ENCODE data around the gene RNF181. TPM values are rescaled to one million over a fixed set of nuclear protein-coding genes. Genes with fewer than 3 reads are reported as not detected.
"Not testable (repeated sequence)": the region's sequence is repeated elsewhere in the genome, so short reads cannot be mapped to it uniquely, and the experiment has no call there.

RNF181 gene
- total and polyA plus RNA-seq, 2 of the 8 experiments (the other 6 are each of a cell fraction or from before 2014, with no cell fraction given) = 97.2 to 514 TPM

DNA sequence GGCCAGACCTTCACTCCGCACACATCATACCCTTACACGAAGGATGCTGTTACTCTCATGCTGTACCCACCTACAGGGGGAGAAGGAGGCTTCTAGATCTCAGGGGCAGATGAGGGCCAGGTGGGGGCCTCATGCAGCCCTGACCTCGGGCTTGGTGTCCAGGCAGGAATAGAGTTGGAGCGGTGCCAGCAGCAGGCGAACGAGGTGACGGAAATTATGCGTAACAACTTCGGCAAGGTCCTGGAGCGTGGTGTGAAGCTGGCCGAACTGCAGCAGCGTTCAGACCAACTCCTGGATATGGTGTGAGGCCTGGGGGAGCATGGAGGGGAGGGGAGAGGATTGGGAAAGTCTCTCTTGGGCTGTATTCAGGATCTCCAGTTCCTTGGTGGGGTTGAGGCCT is 4.0 kb upstream of the RNF181 start (continued):
- TF ChIP-seq RBBP5 (IDR thresholded peaks at IDR 0.05; ENCODE audit: borderline replicate concordance, low read depth, low read length) (no peak), KDM5A (IDR thresholded peaks at IDR 0.05; ENCODE audit: low read length) (no peak), BRCA1 (IDR thresholded peaks at IDR 0.05; ENCODE audit: low read depth, low read length) (no peak), RAD21 (IDR thresholded peaks at IDR 0.05 in 1 of 2, conservative IDR thresholded peaks at IDR 0.05 in 1 of 2; ENCODE audit: low read depth in 2 of 2, low read length in 2 of 2) (no peak)
- TF ChIP-seq, protein P1, sequence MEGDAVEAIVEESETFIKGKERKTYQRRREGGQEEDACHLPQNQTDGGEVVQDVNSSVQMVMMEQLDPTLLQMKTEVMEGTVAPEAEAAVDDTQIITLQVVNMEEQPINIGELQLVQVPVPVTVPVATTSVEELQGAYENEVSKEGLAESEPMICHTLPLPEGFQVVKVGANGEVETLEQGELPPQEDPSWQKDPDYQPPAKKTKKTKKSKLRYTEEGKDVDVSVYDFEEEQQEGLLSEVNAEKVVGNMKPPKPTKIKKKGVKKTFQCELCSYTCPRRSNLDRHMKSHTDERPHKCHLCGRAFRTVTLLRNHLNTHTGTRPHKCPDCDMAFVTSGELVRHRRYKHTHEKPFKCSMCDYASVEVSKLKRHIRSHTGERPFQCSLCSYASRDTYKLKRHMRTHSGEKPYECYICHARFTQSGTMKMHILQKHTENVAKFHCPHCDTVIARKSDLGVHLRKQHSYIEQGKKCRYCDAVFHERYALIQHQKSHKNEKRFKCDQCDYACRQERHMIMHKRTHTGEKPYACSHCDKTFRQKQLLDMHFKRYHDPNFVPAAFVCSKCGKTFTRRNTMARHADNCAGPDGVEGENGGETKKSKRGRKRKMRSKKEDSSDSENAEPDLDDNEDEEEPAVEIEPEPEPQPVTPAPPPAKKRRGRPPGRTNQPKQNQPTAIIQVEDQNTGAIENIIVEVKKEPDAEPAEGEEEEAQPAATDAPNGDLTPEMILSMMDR (IDR thresholded peaks at IDR 0.05; ENCODE audit: control extremely low read depth in 1 of 3, insufficient read depth in 1 of 3, low read depth in 1 of 3, low read length in 3 of 3) = no peak

DNA sequence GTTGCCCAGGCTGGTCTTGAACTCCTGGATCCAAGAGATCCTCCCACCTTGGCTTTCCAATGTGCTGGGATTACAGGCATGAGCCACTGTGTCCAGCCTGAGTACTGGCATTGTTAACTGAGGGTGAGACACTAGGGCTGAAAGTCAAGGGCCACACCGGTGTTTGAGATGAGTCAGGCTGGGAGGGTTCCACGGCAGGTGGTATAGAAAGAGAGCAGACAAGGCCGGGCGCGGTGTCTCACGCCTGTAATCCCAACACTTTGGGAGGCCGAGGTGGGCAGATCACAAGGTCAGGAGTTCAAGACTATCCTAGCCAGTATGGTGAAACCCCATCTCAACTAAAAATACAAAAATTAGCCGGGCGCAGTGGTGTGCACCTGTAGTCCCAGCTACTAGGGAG is 3.2 kb upstream of the RNF181 start:
- not testable (repeated sequence) for H3K9me3 ChIP-seq (ENCODE audit: insufficient read depth in 2 of 2, low read depth in 1 of 2, low read length in 1 of 2); H3K14ac ChIP-seq (ENCODE audit: insufficient read length); H2AK5ac ChIP-seq (ENCODE audit: low read depth, low read length); H4K91ac ChIP-seq (replicated peaks; ENCODE audit: insufficient read length, low read length); H3K36me3 ChIP-seq (ENCODE audit: control insufficient read depth in 2 of 4, insufficient read depth in 4 of 4, low read length in 3 of 4); H3K4me3 ChIP-seq (ENCODE audit: extremely low read depth in 1 of 4, insufficient read depth in 2 of 4, low read depth in 3 of 4, low read length in 4 of 4); H4K5ac ChIP-seq (ENCODE audit: insufficient read length, low read depth, low read length); H3K79me1 ChIP-seq (ENCODE audit: low read depth, low read length); DNase-seq (ENCODE audit: low read depth in 1 of 2, low spot score in 2 of 2); H4K20me1 ChIP-seq (replicated peaks in 1 of 2; ENCODE audit: control insufficient read depth in 1 of 2, insufficient read depth in 2 of 2, low read length in 2 of 2); H2BK5ac ChIP-seq (ENCODE audit: low read depth, low read length); H2BK12ac ChIP-seq (ENCODE audit: low read depth, low read length); H3K27ac ChIP-seq (ENCODE audit: low read depth, low read length); H3K18ac ChIP-seq (ENCODE audit: extremely low read depth, low read length); FAIRE-seq; H2BK15ac ChIP-seq (ENCODE audit: low read length); H3K56ac ChIP-seq (replicated peaks; ENCODE audit: insufficient read length, low read depth, low read length); H3K9ac ChIP-seq (replicated peaks in 1 of 4; ENCODE audit: extremely low read depth in 1 of 4, low read depth in 3 of 4, low read length in 3 of 4); H3K4ac ChIP-seq (replicated peaks; ENCODE audit: insufficient read length, low read depth, low read length); H2AFZ ChIP-seq (ENCODE audit: low read length); H4K8ac ChIP-seq (ENCODE audit: extremely low read depth, insufficient read depth, low read length); H2BK20ac ChIP-seq (ENCODE audit: low read length); H3K27me3 ChIP-seq (replicated peaks in 1 of 4; ENCODE audit: control insufficient read depth in 3 of 4, extremely low read depth in 1 of 4, insufficient read depth in 3 of 4, low read length in 3 of 4); H3K4me2 ChIP-seq (ENCODE audit: insufficient read depth in 1 of 2, low read depth in 2 of 2, low read length in 2 of 2); H2BK120ac ChIP-seq (replicated peaks; ENCODE audit: low read depth, low read length); H3K23ac ChIP-seq (ENCODE audit: insufficient read length)
- peaks cover 0 to 11% (median 3%) of the 10 kb centered on the region in 4 experiments; a peak in 4 of 7 replicates for H3K4me1 ChIP-seq (replicated peaks in 1 of 4; ENCODE audit: control insufficient read depth in 3 of 4, insufficient read depth in 4 of 4, low read length in 3 of 4)
- 99% methylated on average over 9 of the region's 9 CpGs; no CpG with 5 or more reads in 1 of the 2 experiments for WGBS, 2 experiments (ENCODE audit: extremely low coverage in 1 of 2, insufficient coverage in 1 of 2, insufficient read length in 1 of 2, insufficient replicate concordance in 2 of 2, low coverage in 1 of 2, low lambda C conversion rate in 2 of 2, missing lambda C conversion rate in 1 of 2)
- peaks cover 13% of the 10 kb centered on the region for H3K23me2 ChIP-seq (ENCODE audit: low read depth, low read length)
- POLR2A ChIA-PET (ENCODE audit: partially characterized antibody) = interaction anchor here (0.7 to 1.6 kb wide), 9 partner anchors 8 to 52 kb away, joined by 3 to 8 read pairs (median 4); partner anchors contain the start of genes TMEM150A, USP39 and VAMP5
- CTCF ChIA-PET (ENCODE audit: partially characterized antibody) = interaction anchor here (1.0 to 2.0 kb wide), 2 partner anchors 13 to 41 kb away, joined by 3 to 5 read pairs; no protein-coding TSS in a partner anchor
- peaks cover 0 to 18% of the 10 kb centered on the region in 2 experiments; a peak in 3 of 4 replicates for H3K79me2 ChIP-seq (ENCODE audit: control insufficient read depth in 1 of 2, insufficient read depth in 2 of 2, low read length in 2 of 2)

Measured in H1 (cell line).